Measurements from ENCODE around the gene VPS35L. TPM values are rescaled to one million over a fixed set of nuclear protein-coding genes. Genes with fewer than 3 reads are reported as not detected.
"Not testable (repeated sequence)": the region's sequence is repeated elsewhere in the genome, so short reads cannot be mapped to it uniquely, and the experiment has no call there.

The VPS35L gene
- total RNA-seq, 1 donor from 2014 or later = 56.8 TPM

DNA sequence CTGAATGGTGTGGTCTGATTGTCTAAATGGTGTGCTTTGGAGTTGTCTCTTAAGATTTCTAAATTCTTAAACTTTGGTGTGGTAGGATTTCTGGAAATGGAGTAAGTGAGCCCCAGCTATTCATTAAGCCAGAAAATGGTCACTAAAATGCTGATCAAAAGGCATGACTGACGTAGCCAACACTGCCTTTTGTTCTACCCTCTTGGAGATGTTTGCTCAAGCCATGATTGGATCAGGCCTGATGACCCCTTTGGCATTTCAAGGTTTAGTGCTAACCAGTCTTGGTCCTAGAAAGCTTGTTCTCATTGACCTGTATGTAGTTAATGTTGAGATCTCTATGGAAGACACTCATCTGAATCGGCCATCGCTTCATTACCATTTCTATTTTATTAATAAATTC, 94.5 kb downstream of the VPS35L start:
- DNase-seq (ENCODE audit: low spot score) = no peak

GRCh38 chr16:19654147-19654546, 98.6 kb downstream of the VPS35L start:
- no peak for DNase-seq (ENCODE audit: low spot score)

DNA sequence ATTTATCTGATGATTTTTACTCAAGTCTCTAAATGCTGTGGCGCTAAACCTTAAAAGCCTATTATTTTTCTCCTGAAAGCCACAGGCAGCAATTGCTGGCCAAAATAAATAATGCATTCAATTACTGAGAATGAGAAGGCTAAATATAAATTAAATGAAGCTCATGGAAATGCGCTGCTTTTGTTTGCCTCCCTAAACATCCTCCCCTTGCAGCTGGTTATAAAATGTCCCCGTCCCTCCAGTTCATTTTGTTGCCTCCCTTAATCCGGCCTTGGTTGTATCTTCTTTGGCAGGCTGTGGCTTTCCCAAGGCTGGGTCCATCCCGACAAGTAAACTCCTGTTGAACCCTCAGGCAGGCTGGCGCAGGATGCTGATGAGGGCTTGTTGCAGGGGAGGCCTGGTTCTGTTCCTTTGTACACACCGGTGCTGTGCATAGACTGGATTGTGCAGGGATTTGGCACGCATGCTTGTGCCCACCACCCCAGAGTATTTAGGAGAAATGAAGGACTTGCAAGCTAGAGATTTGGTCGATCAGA, 99.8 kb downstream of the VPS35L start:
- no peak for DNase-seq (ENCODE audit: low spot score)

DNA sequence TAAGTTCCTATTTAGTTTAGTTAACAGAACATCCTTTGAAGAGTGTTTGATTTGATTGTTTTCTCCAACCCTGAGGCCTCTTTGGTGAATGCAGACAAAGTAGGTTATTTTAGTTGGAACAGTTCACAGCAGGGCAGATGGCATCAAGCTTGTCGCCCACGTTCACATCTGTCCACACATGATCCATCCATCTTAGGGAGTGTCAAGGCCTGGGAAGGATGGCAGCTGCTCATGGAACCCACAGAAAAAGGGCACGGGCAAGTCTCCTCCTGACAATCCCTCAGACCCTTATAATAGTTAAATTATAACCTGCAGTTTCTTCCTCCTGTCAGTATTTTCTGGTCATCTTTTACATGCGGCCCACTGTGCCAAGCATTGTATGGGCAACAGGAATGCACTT, 102.3 kb downstream of the VPS35L start:
- DNase-seq (ENCODE audit: low spot score) = no peak

- no peak for DNase-seq (ENCODE audit: low spot score)
Measured at GRCh38 chr16:19659554-19659953, 104.1 kb downstream of the VPS35L start.

GRCh38 chr16:19660432-19660831, 104.9 kb downstream of the VPS35L start:
- no peak for DNase-seq (ENCODE audit: low spot score)

- DNase-seq (ENCODE audit: low spot score) = no peak
Measured at GRCh38 chr16:19662351-19662750, 106.8 kb downstream of the VPS35L start.

- DNase-seq (ENCODE audit: low spot score) = no peak
Measured at GRCh38 chr16:19664166-19664565, 108.7 kb downstream of the VPS35L start.

GRCh38 chr16:19665313-19665712, 109.8 kb downstream of the VPS35L start:
- not testable (repeated sequence) for DNase-seq (ENCODE audit: low spot score)

DNA sequence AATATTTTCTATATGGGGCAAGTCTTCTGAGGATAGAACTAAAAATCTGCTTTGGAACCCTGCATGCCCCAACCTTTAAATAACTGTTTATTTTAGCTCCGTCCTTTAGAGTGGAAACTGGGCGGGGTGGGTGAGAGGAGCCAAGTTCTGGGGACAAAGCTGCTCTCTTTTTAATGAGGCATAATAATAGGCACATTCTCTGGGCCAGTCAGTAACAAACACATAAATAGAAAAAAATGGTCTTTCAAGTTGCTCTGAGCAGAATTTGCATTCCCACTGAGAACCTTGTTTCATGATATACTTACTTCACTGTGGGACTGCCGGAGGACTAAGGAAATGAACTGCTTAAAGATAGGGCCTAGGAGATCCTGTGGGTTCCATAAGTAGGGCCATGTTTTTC, 111.0 kb downstream of the VPS35L start:
- DNase-seq (ENCODE audit: low spot score) = no peak

DNA sequence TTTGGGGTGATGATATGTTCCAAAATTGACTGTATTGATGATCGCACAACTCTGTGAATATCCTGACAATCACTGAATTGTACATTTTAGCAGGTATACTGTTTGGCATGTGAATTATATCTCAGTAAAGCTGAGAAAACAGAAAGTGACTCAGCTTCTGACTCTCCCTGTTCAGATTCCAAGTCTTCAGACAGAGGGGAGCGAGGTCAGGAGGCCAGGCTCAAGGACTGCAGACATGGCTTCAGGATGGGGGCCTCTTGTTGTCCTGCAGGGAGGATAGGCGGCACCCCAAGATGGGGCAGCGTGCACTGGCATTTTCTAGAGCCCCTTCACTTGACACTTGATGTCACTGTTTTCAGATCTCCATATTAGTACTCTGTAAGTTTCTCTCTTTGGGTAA, 116.9 kb downstream of the VPS35L start:
- DNase-seq (ENCODE audit: low spot score) = no peak

DNA sequence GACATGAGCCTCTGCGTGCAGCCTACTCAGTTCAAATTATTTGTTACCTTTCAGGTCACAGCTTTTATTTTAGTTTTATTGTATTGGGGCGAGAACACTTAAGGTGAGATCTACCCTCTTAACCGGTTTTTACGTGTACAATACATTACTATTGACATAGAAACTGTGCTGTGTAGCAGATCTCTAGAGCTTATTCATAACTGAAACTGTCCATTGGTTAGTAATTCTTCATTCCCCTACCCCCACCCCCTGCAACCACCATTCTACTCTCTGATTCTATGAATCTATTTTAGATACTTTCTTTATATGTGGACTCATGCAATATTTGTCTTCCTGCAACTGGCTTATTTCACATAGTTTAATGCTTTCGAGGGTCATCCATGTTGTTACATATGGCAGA, 119.0 kb downstream of the VPS35L start:
- no peak for DNase-seq (ENCODE audit: low spot score)

GRCh38 chr16:19677402-19677801, 121.9 kb downstream of the VPS35L start:
- no peak for DNase-seq (ENCODE audit: low spot score)

DNA sequence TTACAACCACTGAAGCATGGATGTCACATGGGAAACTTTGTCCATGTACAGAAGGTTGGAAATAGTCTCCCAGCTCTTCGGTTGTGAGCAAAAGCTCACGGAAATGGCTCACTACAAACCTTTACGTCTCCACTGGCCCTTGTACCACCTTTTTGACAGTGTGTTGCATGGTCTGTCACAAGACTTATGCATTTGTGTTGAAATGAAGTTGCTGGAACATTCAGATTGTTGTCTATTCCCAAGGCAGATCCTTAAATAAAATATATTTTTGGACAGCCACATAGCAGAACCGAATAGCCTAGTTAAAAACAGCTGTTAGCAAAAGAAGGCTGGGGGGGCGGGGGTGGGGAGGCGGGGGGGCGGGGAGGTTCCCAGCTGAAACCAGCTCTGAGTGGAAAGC, 123.3 kb downstream of the VPS35L start:
- no peak for DNase-seq (ENCODE audit: low spot score)

GRCh38 chr16:19679281-19679680, 123.8 kb downstream of the VPS35L start:
- not testable (repeated sequence) for DNase-seq (ENCODE audit: low spot score)

GRCh38 chr16:19680881-19681340, 125.4 kb downstream of the VPS35L start:
- DNase-seq (ENCODE audit: low spot score) = no peak

DNA sequence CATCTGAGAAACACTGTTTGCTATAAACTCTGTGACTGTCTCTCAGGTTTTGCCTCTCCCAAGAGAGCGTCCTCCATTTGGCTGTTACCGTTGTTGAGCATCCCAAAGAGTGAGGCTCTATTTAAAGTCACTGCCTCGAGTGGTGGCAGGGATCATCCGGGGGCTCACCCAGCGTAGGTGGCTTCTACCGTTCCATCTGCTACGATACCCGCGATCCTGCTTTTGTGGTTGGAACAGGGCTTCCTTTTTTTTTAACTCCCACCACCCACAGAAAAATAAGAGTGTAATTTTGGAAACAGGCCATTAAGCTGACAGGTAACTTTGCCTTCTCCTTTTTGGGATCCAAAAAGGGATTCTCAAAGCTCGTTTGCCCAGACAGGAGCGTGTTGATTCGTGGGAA, 126.1 kb downstream of the VPS35L start:
- no peak for DNase-seq (ENCODE audit: low spot score)

- DNase-seq (ENCODE audit: low spot score) = no peak
Measured at GRCh38 chr16:19683453-19684236, 128.1 kb downstream of the VPS35L start.

- no peak for DNase-seq (ENCODE audit: low spot score)
Measured at GRCh38 chr16:19685176-19685575, 129.7 kb downstream of the VPS35L start.

- DNase-seq (ENCODE audit: low spot score) = no peak
Measured at GRCh38 chr16:19687279-19687678, 131.8 kb downstream of the VPS35L start.

DNA sequence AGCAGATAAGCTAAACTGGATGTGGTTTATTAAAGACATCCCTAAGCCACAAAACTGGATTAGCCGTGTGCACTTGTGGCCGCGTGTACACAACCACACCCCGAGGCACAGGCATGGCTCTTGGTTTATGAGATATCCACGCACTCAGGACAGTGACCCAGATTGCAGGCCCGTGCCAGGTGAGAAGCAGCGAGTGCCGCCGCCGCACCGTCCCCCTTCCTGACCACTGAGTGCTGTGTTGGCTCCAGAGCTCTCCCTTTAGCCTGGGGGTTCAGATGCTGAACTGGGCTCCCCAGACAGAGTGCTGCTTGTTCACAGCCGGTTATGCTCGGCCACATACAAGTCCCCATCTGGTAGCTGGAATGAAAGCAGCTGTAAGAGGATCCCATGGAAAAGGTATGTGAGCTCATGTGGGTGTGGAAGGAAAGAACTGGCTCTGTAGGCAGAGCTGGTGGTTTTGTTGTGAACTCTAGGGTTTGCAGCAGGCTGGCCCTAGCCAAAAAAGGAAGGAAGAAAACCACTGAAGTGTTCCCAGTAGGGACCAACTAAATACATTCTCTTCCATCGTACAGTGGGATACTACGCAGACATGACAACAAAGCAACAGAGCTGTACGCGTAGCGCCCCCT, 133.0 kb downstream of the VPS35L start:
- DNase-seq (ENCODE audit: low spot score) = no peak

DNA sequence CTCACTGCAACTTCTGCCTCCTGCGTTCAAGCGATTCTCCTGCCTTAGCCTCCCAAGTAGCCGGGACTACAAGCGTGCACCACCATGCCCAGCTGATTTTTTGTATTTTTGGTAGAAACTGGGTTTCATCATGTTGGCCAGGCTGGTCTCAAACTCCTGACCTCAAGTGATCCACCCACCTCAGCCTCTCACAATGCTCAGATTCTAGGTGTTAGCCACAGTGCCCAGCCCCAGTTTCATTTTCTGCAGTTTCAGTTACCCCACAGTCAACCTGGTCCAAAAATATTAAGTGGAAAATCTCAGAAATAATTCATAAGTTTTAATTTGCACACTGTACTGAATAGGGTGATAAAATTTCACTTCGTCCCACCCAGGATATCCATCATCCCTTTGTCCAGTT, 133.8 kb downstream of the VPS35L start:
- DNase-seq (ENCODE audit: low spot score) = no peak

DNA sequence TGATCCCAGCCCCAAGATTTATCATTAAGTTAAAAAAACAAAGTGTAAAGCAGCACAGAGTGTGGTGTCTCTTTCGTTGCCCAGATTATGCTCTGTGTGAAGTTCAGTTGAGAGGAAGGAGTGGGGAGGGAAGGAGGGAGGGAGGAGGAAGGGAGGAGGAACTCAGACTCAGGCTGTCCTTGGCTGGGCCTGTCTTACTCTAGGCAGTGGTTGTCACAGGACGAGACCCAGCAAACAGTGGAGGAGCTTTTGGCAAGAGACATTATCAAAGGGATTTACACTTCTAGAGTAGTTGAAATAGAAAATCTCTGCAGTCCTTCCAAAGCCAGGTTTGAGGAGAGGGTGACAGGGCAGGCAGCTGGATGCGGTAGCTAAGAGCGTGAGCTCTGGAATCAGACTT, 134.7 kb downstream of the VPS35L start:
- no peak for DNase-seq (ENCODE audit: low spot score)
